Mucosa of descending colon (tissue), 3 donors: ENCODE results near the gene CHST11. TPM values are rescaled to one million over a fixed set of nuclear protein-coding genes. Genes with fewer than 3 reads are reported as not detected.

Experiments used
- ATAC-seq: fragments of 200-7000 bp; cut with Tn5 transposase; one replicate; pipeline ENCODE4 v1.9.1; 2020; ENCODE audit warnings: mild to moderate bottlenecking, moderate library complexity
- DNase-seq, 3 donors: peaks; one replicate each; pipeline ENCODE4 v3.0.0-alpha.2; 2020
- H3K36me3 ChIP-seq: fragments of 200-600 bp; one replicate; pipeline ENCODE4 v1.8.0; 2021; ENCODE audit warnings: low read depth, mild to moderate bottlenecking
- H3K4me1 ChIP-seq: fragments of 200-600 bp; one replicate; pipeline ENCODE4 v1.8.0; 2021; ENCODE audit warnings: low read depth, mild to moderate bottlenecking
- H3K4me3 ChIP-seq: fragments of 200-600 bp; one replicate; pipeline ENCODE4 v1.8.0; 2021; ENCODE audit warnings: mild to moderate bottlenecking
- H3K9me3 ChIP-seq: fragments of 200-600 bp; one replicate; pipeline ENCODE4 v1.8.0; 2021; ENCODE audit warnings: mild to moderate bottlenecking
- CTCF ChIP-seq: fragments of 200-600 bp; IDR thresholded peaks from one replicate; pipeline ENCODE4 v1.8.0; 2022; ENCODE audit warnings: antibody characterized with exemption, mild to moderate bottlenecking
- intact Hi-C, 2 donors: fragments of 100-400 bp; cut with DNase I in 1 of 2; cut with micrococcal nuclease in 1 of 2; formaldehyde crosslinking; loops; one replicate each; pipeline versions ENCODE4 v1.11.0 to v1.11.1; 2022; cut with DNase I, micrococcal nuclease
- total RNA-seq, 3 donors: library from RNA; stranded (reverse); fragmentation: NEBNext Ultra II Directional in 2 of 3; extraction: Animal tissue kit (Norgen Biotek cat#: 25700) in 2 of 3; gene quantifications; one replicate each; pipeline versions ENCODE4 v1.2.1 to v1.2.4, GENCODE V29; 2021 to 2023
- donor health status: DM: no; HTN: no; CAD: no; lungs with moderate emphysema.
- donor health status: DM: no; HTN: no; CAD: no.
- donor health status: DM: no; HTN: yes; CAD: no.

The CHST11 gene
- total RNA-seq, 3 donors from 2014 or later = 3.3 to 15.2 (median 6.6) TPM

- no peak for TF ChIP-seq CTCF
- Histone ChIP-seq H3K36me3 (no peaks in the 10 kb centered on the region), H3K4me3 (no peak overlapping the region), H3K9me3 (no peaks in the 10 kb centered on the region), H3K4me1 (no peaks in the 10 kb centered on the region)
- ATAC-seq (no peak), DNase-seq (no peak)
- intact Hi-C loops = no loop called here
These were observed 6.0 kb upstream of the CHST11 start for GRCh38 chr12:104450700-104451099.

DNA sequence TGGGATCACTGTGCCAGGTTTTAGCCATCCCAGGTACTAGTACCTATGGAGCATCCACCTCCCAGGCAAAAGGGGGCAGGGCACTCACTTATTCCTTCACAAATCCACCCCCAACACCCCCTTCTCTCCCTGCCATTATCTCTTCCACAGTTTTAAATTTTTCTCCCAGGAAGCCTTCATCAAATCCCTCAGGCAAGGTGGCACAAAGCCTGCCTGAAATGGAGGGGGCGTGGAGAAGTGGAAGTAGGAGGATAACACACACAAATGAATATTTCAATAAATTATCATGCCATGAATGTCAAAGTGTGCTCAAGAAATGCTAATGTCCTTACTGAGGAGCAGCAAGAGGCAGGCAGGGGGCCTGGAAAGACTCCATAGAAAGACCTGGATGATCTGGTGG is 4.7 kb upstream of the CHST11 start:
- no peak for ATAC-seq
- H3K36me3 ChIP-seq = no peaks in the 10 kb centered on the region
- no peak overlapping the region for H3K4me3 ChIP-seq
- intact Hi-C loops = no loop called here
- no peak for TF ChIP-seq CTCF
- H3K4me1 ChIP-seq = peaks cover 6% of the 10 kb centered on the region
- no peak for DNase-seq
- H3K9me3 ChIP-seq = no peaks in the 10 kb centered on the region

DNA sequence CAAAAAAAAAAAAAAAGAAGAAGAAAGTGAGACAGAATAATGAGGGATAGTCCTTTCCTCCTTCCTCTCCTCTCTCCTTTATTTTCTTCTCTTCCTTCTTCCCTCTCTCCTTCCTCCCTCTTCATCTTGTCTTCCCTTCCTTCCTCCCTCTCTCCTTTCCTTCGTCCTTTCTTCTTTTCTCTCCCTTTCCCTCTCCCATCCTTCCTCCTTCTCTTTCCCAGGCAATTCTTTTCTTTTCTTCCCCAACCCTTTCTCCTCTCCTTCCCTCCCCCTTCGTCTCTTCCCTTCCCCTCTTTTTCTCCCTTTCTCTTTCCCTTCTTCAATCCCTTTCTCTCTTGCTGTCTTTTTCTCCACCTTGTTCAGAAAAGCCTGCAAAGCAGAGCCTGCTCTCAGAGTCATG is 3.6 kb upstream of the CHST11 start:
- Histone ChIP-seq H3K36me3 (no peaks in the 10 kb centered on the region), H3K9me3 (no peaks in the 10 kb centered on the region), H3K4me3 (no peak overlapping the region), H3K4me1 (peaks cover 6% of the 10 kb centered on the region)
- intact Hi-C loops = no loop called here
- DNase-seq (no peak), ATAC-seq (no peak)
- no peak for TF ChIP-seq CTCF

GRCh38 chr12:104454997-104455396 is 1.8 kb upstream of the CHST11 start:
- Histone ChIP-seq H3K36me3 (no peaks in the 10 kb centered on the region), H3K9me3 (no peaks in the 10 kb centered on the region), H3K4me1 (peaks cover 6% of the 10 kb centered on the region), H3K4me3 (no peak overlapping the region)
- no peak for TF ChIP-seq CTCF
- ATAC-seq (no peak), DNase-seq (no peak)
- intact Hi-C loops = loop anchor here in 1 of 2 donors (5.0 kb wide), 1 partner anchor 127 kb away; no protein-coding TSS in a partner anchor

DNA sequence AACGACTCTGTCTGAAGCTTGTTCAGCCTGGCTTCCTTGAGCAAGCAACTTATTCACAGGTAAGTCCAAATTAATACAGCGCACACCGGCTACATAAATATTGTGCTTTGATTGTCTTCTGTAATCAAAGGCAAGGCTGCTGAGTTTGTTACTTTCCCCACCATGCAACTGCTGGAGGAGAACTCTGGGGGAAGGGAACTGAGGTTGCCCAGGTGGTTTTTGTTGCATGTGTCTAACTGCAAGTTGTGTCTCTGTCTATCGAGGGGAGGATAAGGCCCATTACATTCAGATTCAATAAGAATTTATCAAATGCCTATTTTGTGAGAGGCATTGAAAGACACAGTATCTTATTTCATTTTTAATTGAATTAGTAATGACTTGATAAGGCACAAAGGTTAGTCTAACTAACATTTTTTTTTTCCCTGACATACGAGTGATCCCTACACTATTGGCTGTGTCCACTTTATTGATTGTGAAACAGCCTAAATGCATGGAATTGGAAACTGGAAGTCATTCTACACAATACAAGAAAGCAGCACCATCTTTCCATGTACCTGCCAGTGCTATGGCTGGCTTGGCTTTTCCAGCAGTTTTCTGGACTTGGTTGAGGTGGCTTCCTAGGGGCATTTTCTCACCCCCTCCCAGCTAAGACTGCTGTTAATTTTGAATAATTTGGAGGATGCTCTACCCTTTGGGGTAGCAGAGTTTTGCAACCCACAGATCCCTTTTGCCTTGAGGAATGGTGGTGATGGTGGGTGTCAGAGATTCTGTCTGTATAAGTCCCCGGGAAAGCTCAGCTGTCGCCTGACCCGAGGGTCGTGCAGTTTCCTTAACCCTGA is 951 bp upstream of the CHST11 start:
- ATAC-seq (no peak), DNase-seq (no peak)
- H3K9me3 ChIP-seq = no peaks in the 10 kb centered on the region
- intact Hi-C loops = loop anchor here in 1 of 2 donors (5.0 kb wide), 1 partner anchor 127 kb away; no protein-coding TSS in a partner anchor
- no peaks in the 10 kb centered on the region for H3K36me3 ChIP-seq
- H3K4me3 ChIP-seq = no peak overlapping the region
- peaks cover 6% of the 10 kb centered on the region for H3K4me1 ChIP-seq
- no peak for TF ChIP-seq CTCF
